ENCODE data around the gene GRHL3.

DNA sequence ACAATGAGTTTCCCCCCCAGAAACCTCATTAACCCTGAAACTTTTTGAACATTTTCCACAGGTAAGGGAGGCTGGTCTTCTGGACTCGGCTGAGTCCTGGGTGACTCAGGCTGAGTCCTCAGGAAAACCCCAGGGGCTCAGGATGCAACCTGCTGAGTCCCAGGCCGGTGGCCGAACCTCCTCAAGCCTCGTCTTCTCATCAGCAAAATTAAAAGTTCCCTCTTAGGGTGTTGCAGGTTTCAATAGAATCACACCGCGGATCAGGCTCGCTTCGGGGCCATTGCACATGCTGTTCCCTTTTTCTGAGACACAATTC lies 35.0 kb upstream of the GRHL3 start:
- TF ChIP-seq, protein P1, sequence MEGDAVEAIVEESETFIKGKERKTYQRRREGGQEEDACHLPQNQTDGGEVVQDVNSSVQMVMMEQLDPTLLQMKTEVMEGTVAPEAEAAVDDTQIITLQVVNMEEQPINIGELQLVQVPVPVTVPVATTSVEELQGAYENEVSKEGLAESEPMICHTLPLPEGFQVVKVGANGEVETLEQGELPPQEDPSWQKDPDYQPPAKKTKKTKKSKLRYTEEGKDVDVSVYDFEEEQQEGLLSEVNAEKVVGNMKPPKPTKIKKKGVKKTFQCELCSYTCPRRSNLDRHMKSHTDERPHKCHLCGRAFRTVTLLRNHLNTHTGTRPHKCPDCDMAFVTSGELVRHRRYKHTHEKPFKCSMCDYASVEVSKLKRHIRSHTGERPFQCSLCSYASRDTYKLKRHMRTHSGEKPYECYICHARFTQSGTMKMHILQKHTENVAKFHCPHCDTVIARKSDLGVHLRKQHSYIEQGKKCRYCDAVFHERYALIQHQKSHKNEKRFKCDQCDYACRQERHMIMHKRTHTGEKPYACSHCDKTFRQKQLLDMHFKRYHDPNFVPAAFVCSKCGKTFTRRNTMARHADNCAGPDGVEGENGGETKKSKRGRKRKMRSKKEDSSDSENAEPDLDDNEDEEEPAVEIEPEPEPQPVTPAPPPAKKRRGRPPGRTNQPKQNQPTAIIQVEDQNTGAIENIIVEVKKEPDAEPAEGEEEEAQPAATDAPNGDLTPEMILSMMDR (IDR thresholded peaks at IDR 0.05) = no peak
- TF ChIP-seq ATF6 (CRISPR knock-in tag; IDR thresholded peaks at IDR 0.05) (no peak), TP53 (CRISPR knock-in tag; IDR thresholded peaks at IDR 0.05) (no peak), KAT7 (CRISPR knock-in tag; IDR thresholded peaks at IDR 0.05; ENCODE audit: borderline replicate concordance) (no peak), ZNF263 (CRISPR knock-in tag; IDR thresholded peaks at IDR 0.05; ENCODE audit: low read depth) (no peak)
- TF ChIP-seq, protein P2, sequence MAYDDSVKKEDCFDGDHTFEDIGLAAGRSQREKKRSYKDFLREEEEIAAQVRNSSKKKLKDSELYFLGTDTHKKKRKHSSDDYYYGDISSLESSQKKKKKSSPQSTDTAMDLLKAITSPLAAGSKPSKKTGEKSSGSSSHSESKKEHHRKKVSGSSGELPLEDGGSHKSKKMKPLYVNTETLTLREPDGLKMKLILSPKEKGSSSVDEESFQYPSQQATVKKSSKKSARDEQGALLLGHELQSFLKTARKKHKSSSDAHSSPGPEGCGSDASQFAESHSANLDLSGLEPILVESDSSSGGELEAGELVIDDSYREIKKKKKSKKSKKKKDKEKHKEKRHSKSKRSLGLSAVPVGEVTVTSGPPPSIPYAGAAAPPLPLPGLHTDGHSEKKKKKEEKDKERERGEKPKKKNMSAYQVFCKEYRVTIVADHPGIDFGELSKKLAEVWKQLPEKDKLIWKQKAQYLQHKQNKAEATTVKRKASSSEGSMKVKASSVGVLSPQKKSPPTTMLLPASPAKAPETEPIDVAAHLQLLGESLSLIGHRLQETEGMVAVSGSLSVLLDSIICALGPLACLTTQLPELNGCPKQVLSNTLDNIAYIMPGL (CRISPR knock-in tag; IDR thresholded peaks at IDR 0.05) = no peak
